A549 (cell line): ENCODE results near the gene TENM3.

ENCODE experiments used
- CTCF ChIP-seq: fragments of >200 bp; sonication (Bioruptor Twin); formaldehyde crosslinking; IDR thresholded peaks from 3 replicates; pipeline ENCODE4 v1.5.1; 2016
- KDM1A ChIP-seq: fragments of 200-600 bp; sonication (generic); IDR thresholded peaks from 2 replicates; pipeline ENCODE4 v1.6.1; 2016; ENCODE audit warnings: low read depth, mild to moderate bottlenecking
- MAX ChIP-seq: IDR thresholded peaks from 2 replicates; pipeline ENCODE4 v1.6.1; 2012
- PBX3 ChIP-seq: IDR thresholded peaks from 2 replicates; pipeline ENCODE4 v1.6.1; 2012
- POLR2A ChIP-seq: IDR thresholded peaks from 2 replicates; pipeline ENCODE4 v1.6.1; 2012; ENCODE audit warnings: mild to moderate bottlenecking, low read length

GRCh38 chr4:182318256-182318655, 75.1 kb downstream of the TENM3 start:
- no peak for TF ChIP-seq POLR2A
- TF ChIP-seq PBX3 = no peak
- no peak for TF ChIP-seq CTCF
- no peak for TF ChIP-seq KDM1A
- TF ChIP-seq MAX = no peak
